Fibroblast of lung (primary cell): ENCODE measurements around the gene CLCN3. TPM values are rescaled to one million over a fixed set of nuclear protein-coding genes. Genes with fewer than 3 reads are reported as not detected.
A peak's percentile ranks its signal among the peaks of the same experiment; 100 is the strongest.

ENCODE experiments used
- DNase-seq, 2 donors: peaks; one replicate each; pipeline versions ENCODE4 v3.0.0 to v3.0.0-alpha.2; 2010; ENCODE audit warnings: low read depth in 2 of 2
- H2AFZ ChIP-seq: 2 replicates; pipeline ENCODE4 v1.5.1; 2012; ENCODE audit warnings: low read length, control low read depth, inconsistent platforms
- H3K27ac ChIP-seq: 2 replicates; pipeline ENCODE4 v1.5.1; 2011; ENCODE audit warnings: low read length, control low read depth; ENCODE audit not compliant: insufficient read depth
- H3K27me3 ChIP-seq: 2 replicates; pipeline ENCODE4 v1.5.1; 2011; ENCODE audit warnings: mild to moderate bottlenecking, low read length; ENCODE audit not compliant: control insufficient read depth, insufficient read depth
- H3K36me3 ChIP-seq: 2 replicates; pipeline ENCODE4 v1.5.1; 2011; ENCODE audit warnings: low read length; ENCODE audit not compliant: control insufficient read depth, insufficient read depth
- H3K4me1 ChIP-seq: 2 replicates; pipeline ENCODE4 v1.5.1; 2011; ENCODE audit warnings: low read length; ENCODE audit not compliant: control insufficient read depth, insufficient read depth; ENCODE audit errors: extremely low read depth
- H3K4me2 ChIP-seq: 2 replicates; pipeline ENCODE4 v1.5.1; 2011; ENCODE audit warnings: low read length, control low read depth; ENCODE audit not compliant: insufficient read depth; ENCODE audit errors: extremely low read depth
- H3K4me3 ChIP-seq, 4 experiments: fragments of 200-600 bp in 1 of 4; sonication (generic) in 1 of 4; replicated peaks in 1 of 4; 2 replicates each; pipeline ENCODE4 v1.5.1; 2011 to 2016; ENCODE audit warnings: low read length in 4 of 4, low read depth in 3 of 4, mild to moderate bottlenecking in 3 of 4, control low read depth in 2 of 4, inconsistent platforms in 1 of 4, mixed read lengths in 1 of 4; ENCODE audit not compliant: insufficient read depth in 1 of 4; ENCODE audit errors: control extremely low read depth in 1 of 4
- H3K79me2 ChIP-seq: 2 replicates; pipeline ENCODE4 v1.5.1; 2012; ENCODE audit warnings: mild to moderate bottlenecking, low read length, inconsistent platforms; ENCODE audit not compliant: control insufficient read depth, insufficient read depth
- H3K9ac ChIP-seq: 2 replicates; pipeline ENCODE4 v1.5.1; 2011; ENCODE audit warnings: mild to moderate bottlenecking, low read length, control low read depth; ENCODE audit not compliant: insufficient read depth
- H3K9me3 ChIP-seq: 2 replicates; pipeline ENCODE4 v1.5.1; 2012; ENCODE audit warnings: low read depth, low read length; ENCODE audit not compliant: control insufficient read depth, insufficient read depth
- H4K20me1 ChIP-seq: 2 replicates; pipeline ENCODE4 v1.5.1; 2011; ENCODE audit warnings: low read length; ENCODE audit not compliant: control insufficient read depth, insufficient read depth; ENCODE audit errors: extremely low read depth
- CTCF ChIP-seq, 2 donors: IDR thresholded peaks in 1 of 2; conservative IDR thresholded peaks in 1 of 2; 1 replicate in 1 of 2; 2 replicates in 1 of 2; pipeline ENCODE4 v1.5.1; 2011 to 2012; ENCODE audit warnings: low read length in 2 of 2, control low read depth in 1 of 2, inconsistent platforms in 1 of 2, low read depth in 1 of 2, mild to moderate bottlenecking in 1 of 2
- EZH2 ChIP-seq: IDR thresholded peaks from 2 replicates; pipeline ENCODE4 v1.5.1; 2012; ENCODE audit warnings: low read length, control low read depth, mild to moderate bottlenecking; ENCODE audit errors: missing control alignments
- polyA plus RNA-seq, 2 donors: library from polyadenylated mRNA; depleted of rRNA in 1 of 2; stranded (reverse) in 1 of 2; unstranded in 1 of 2; fragments of >200 nt; gene quantifications; 2 replicates each; pipeline ENCODE4 v1.2.1, GENCODE V29; 2011 to 2012; ENCODE audit warnings: missing spikeins in 1 of 2
- total RNA-seq: library from RNA; depleted of rRNA; stranded (reverse); fragments of >200 nt; gene quantifications from 2 replicates; pipeline ENCODE4 v1.2.1, GENCODE V29; 2014

The CLCN3 gene
- total and polyA plus RNA-seq, 2 donors (not counting 1 experiment from before 2014, with no cell fraction given), result 51.7 to 92.2 TPM

DNA sequence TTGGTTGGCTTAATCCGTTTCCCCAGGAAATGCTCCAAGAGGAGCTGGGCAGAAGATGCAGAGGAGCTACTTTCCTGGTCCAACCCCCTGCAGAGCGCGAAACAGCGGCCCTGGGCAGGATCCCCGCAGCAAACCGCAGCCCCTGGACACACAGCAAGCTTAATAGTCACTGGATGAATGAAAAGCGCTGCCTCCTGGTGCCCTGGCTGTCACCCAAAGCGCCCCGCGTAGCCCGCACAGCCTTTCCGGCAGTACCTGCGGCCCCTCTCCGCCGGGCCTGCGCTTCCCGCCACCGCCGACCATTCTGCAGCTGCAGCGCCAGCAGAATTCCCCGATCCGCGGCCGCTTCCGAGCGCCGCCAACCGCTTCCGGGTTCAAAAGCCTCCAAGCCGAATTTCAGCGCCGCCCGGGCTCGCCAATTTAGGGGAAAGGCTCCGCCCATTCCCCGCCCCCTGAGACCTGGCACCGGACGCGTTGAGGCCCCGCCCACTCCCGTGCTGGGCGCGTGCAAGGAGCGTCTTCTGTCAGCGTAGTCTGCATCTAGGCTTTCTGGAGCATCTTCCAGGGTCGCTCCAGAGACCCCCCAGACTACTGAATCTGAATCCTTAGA is 137.3 kb downstream of the CLCN3 start, which contains the start of gene HPF1:
Gene HPF1, minus strand, starts transcription at position 370 of the 610 bp plus-strand sequence. Its CDS starts 67 bp downstream, at position 303.
- H3K4me1 ChIP-seq, result no peaks in the 10 kb centered on the region
- peak within 1 kb of the TSS; percentile 34 for H3K9ac ChIP-seq
- peak within 1 kb of the TSS; percentile 74 for H3K4me2 ChIP-seq
- TF ChIP-seq EZH2, result no peak
- TF ChIP-seq CTCF (conservative IDR thresholded peaks at IDR 0.05 in 1 of 2, IDR thresholded peaks at IDR 0.05 in 1 of 2; ENCODE audit: low read depth in 1 of 2, low read length in 2 of 2), result no peak
- peaks cover 14% of the 10 kb centered on the region for H3K79me2 ChIP-seq
- H3K36me3 ChIP-seq, result no peaks in the 10 kb centered on the region
- H3K9me3 ChIP-seq, result no peaks in the 10 kb centered on the region
- no peaks in the 10 kb centered on the region for H4K20me1 ChIP-seq
- H3K27me3 ChIP-seq, result no peaks in the 10 kb centered on the region
- peak within 1 kb of the TSS; percentile 61 to 99 (median 85) for H3K4me3 ChIP-seq
- peak; percentile 79 to 86 for DNase-seq
- H2AFZ ChIP-seq, result peak within 1 kb of the TSS; percentile 58
- peak within 1 kb of the TSS; percentile 30 for H3K27ac ChIP-seq

- H4K20me1 ChIP-seq, result no peaks in the 10 kb centered on the region
- peak overlapping the region in 2 of 4 experiments; percentile 27 to 99 for H3K4me3 ChIP-seq
- H3K4me2 ChIP-seq, result peak overlapping the region; percentile 74
- H2AFZ ChIP-seq, result peak overlapping the region; percentile 7
- H3K4me1 ChIP-seq, result no peaks in the 10 kb centered on the region
- H3K36me3 ChIP-seq, result no peaks in the 10 kb centered on the region
- DNase-seq, result no peak
- peaks cover 14% of the 10 kb centered on the region for H3K79me2 ChIP-seq
- H3K27me3 ChIP-seq, result no peaks in the 10 kb centered on the region
- no peaks in the 10 kb centered on the region for H3K9me3 ChIP-seq
- no peak for TF ChIP-seq EZH2
- no peak overlapping the region for H3K27ac ChIP-seq
- H3K9ac ChIP-seq, result no peak overlapping the region
Measured at GRCh38 chr4:169758401-169758962, 138.1 kb downstream of the CLCN3 start.

DNA sequence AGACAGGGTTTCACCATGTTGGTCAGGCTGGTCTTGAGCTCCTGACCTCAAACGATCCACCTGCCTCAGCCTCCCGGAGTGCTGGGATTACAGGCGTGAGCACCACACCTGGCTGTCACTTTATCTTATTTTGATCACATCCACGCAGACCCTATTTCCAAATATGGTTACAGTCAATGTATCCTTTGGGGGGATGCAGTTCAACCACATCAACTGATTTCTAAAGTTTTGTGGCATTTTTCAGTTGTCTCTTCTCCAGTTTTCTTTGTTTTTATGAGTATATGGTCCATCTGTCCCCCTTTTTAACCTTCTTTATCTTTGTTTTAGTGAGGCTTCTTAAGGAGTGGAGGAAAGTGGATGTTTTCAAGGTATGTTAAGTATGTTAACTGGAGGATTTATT is 141.5 kb downstream of the CLCN3 start:
- no peaks in the 10 kb centered on the region for H3K36me3 ChIP-seq
- H3K9me3 ChIP-seq, result no peaks in the 10 kb centered on the region
- no peaks in the 10 kb centered on the region for H3K79me2 ChIP-seq
- H3K4me1 ChIP-seq, result no peaks in the 10 kb centered on the region
- H2AFZ ChIP-seq, result no peak overlapping the region
- H3K9ac ChIP-seq, result no peak overlapping the region
- no peaks in the 10 kb centered on the region for H3K27me3 ChIP-seq
- H3K27ac ChIP-seq, result no peak overlapping the region
- H4K20me1 ChIP-seq, result no peaks in the 10 kb centered on the region
- H3K4me3 ChIP-seq, result no peak overlapping the region
- TF ChIP-seq CTCF (conservative IDR thresholded peaks at IDR 0.05 in 1 of 2, IDR thresholded peaks at IDR 0.05 in 1 of 2; ENCODE audit: low read depth in 1 of 2, low read length in 2 of 2) (no peak), EZH2 (no peak)
- DNase-seq, result no peak
- no peak overlapping the region for H3K4me2 ChIP-seq
